Endothelial cell of umbilical vein (primary cell): Measurements from ENCODE around the gene RAB40C. TPM values are rescaled to one million over a fixed set of nuclear protein-coding genes. Genes with fewer than 3 reads are reported as not detected.

Experiments
- BruUV-seq: library from RNA; stranded (reverse); fragments of 400-500 nt; replicated peaks from 2 replicates; lab custom pipeline; 2021; lab: Mats Ljungman, UMichigan
- CTCF ChIA-PET: fragments of 300-600, 350-600 bp; sonication (Branson Sonifier 250); formaldehyde crosslinking; loops from one replicate; lab custom pipeline; 2021; ENCODE audit warnings: antibody characterized with exemption, inconsistent platforms; lab: Charles Lee
- POLR2A ChIA-PET: fragments of 300-600, 350-600 bp; sonication (Branson Sonifier 250); formaldehyde crosslinking; loops from one replicate; lab custom pipeline; 2021; ENCODE audit warnings: antibody characterized with exemption, inconsistent platforms; lab: Charles Lee
- DNase-seq: peaks from one replicate; pipeline ENCODE4 v3.0.0-alpha.2; 2011; ENCODE audit warnings: low read depth, low spot score
- FAIRE-seq: peaks from 2 replicates; lab custom pipeline; 2011; peaks lifted over from hg19 to GRCh38; lab: Jason Lieb, UNC
- H2AFZ ChIP-seq: 2 replicates; pipeline ENCODE4 v1.6.0; 2012; ENCODE audit warnings: low read depth, low read length, control low read depth, inconsistent platforms
- H3K27ac ChIP-seq: 2 replicates; pipeline ENCODE4 v1.5.1; 2011; ENCODE audit warnings: low read depth, mild to moderate bottlenecking, control low read depth, low read length, moderate library complexity; ENCODE audit not compliant: insufficient read depth
- H3K27me3 ChIP-seq, 2 experiments: 2 replicates each; pipeline versions ENCODE4 v1.6.0 to v1.6.1; 2011; ENCODE audit warnings: low read length in 2 of 2, mixed read lengths in 1 of 2; ENCODE audit not compliant: control insufficient read depth in 2 of 2, insufficient read depth in 2 of 2
- H3K36me3 ChIP-seq, 2 experiments: 2 replicates in 1 of 2; 3 replicates in 1 of 2; pipeline ENCODE4 v1.5.1; 2011; ENCODE audit warnings: low read length in 2 of 2, mild to moderate bottlenecking in 1 of 2, moderate library complexity in 1 of 2; ENCODE audit not compliant: control insufficient read depth in 2 of 2, insufficient read depth in 2 of 2; ENCODE audit errors: extremely low read depth in 1 of 2
- H3K4me1 ChIP-seq: 3 replicates; pipeline ENCODE4 v1.5.1; 2011; ENCODE audit warnings: mild to moderate bottlenecking, low read length; ENCODE audit not compliant: control insufficient read depth, insufficient read depth; ENCODE audit errors: extremely low read depth
- H3K4me2 ChIP-seq: 2 replicates; pipeline ENCODE4 v1.6.1; 2011; ENCODE audit warnings: low read length, control low read depth, mixed read lengths; ENCODE audit not compliant: insufficient read depth
- H3K4me3 ChIP-seq, 3 experiments: fragments of 200-600 bp in 1 of 3; sonication (generic), shearing (Covaris generic) in 1 of 3; replicated peaks in 1 of 3; 2 replicates each; pipeline ENCODE4 v1.5.1; 2011 to 2016; ENCODE audit warnings: control low read depth in 3 of 3, low read length in 3 of 3, mild to moderate bottlenecking in 2 of 3, inconsistent platforms in 1 of 3, low read depth in 1 of 3, moderate library complexity in 1 of 3; ENCODE audit not compliant: insufficient read depth in 1 of 3
- H3K79me2 ChIP-seq: 2 replicates; pipeline ENCODE4 v1.6.0; 2012; ENCODE audit warnings: low read length, inconsistent platforms; ENCODE audit not compliant: control insufficient read depth, insufficient read depth
- H3K9ac ChIP-seq: replicated peaks from 2 replicates; pipeline ENCODE3; 2011; ENCODE audit warnings: low read length, control low read depth; ENCODE audit not compliant: insufficient read depth; ENCODE audit errors: extremely low read depth
- H3K9me1 ChIP-seq: replicated peaks from 3 replicates; pipeline ENCODE4 v1.6.0; 2011; ENCODE audit warnings: mild to moderate bottlenecking, low read length; ENCODE audit not compliant: control insufficient read depth, insufficient read depth; ENCODE audit errors: extremely low read depth
- H3K9me3 ChIP-seq: replicated peaks from 2 replicates; pipeline ENCODE4 v1.5.1; 2012; ENCODE audit warnings: low read length, inconsistent platforms; ENCODE audit not compliant: control insufficient read depth, insufficient read depth
- H4K20me1 ChIP-seq: replicated peaks from 2 replicates; pipeline ENCODE3; 2011; ENCODE audit warnings: mild to moderate bottlenecking, low read length; ENCODE audit not compliant: control insufficient read depth, insufficient read depth; ENCODE audit errors: extremely low read depth
- CTCF ChIP-seq, 2 donors: IDR thresholded peaks; 1 replicate in 1 of 2; 2 replicates in 1 of 2; pipeline ENCODE4 v1.5.1; 2011; ENCODE audit warnings: low read length in 2 of 2, mild to moderate bottlenecking in 2 of 2, moderate library complexity in 2 of 2, control low read depth in 1 of 2, inconsistent platforms in 1 of 2, low read depth in 1 of 2; ENCODE audit not compliant: insufficient read depth in 1 of 2; ENCODE audit errors: extremely low read depth in 1 of 2
- FOS ChIP-seq: IDR thresholded peaks from 2 replicates; pipeline ENCODE4 v1.6.1; 2011; ENCODE audit warnings: mild to moderate bottlenecking, low read length, moderate library complexity, borderline replicate concordance; ENCODE audit not compliant: insufficient read depth
- GATA2 ChIP-seq: IDR thresholded peaks from 2 replicates; pipeline ENCODE4 v1.7.0; 2011; ENCODE audit warnings: low read depth, mild to moderate bottlenecking, moderate library complexity, mixed read lengths, low read length; ENCODE audit not compliant: insufficient read length, insufficient read depth
- MAX ChIP-seq: IDR thresholded peaks from 2 replicates; pipeline ENCODE4 v1.6.1; 2011; ENCODE audit not compliant: insufficient read depth, insufficient read length
- MYC ChIP-seq: IDR thresholded peaks from one replicate; pipeline ENCODE4 v1.6.1; 2011; ENCODE audit warnings: mild to moderate bottlenecking, low read depth, low read length
- dilution Hi-C: fragments of 300-500 bp; cut with MboI; formaldehyde crosslinking; loops from one replicate; pipeline ENCODE4 v1.15.0; 2019; ENCODE audit warnings: low sequenced_read_pairs; ENCODE audit not compliant: extremely low pct_ligation_motif_present
- intact Hi-C: fragments of 100-400 bp; cut with micrococcal nuclease; formaldehyde crosslinking; loops from one replicate; pipeline ENCODE4 v1.10.0; 2022
- polyA plus RNA-seq, 4 experiments: library from polyadenylated mRNA; depleted of rRNA in 3 of 4; stranded (reverse) in 3 of 4; unstranded in 1 of 4; fragments of >200 nt; gene quantifications; 2 replicates each; pipeline versions ENCODE4 v1.2.1 to v1.2.3, GENCODE V29; 2011 to 2012; ENCODE audit warnings: missing spikeins in 1 of 4
- total RNA-seq: library from RNA; stranded (reverse); gene quantifications from 2 replicates; pipeline ENCODE4 v1.2.3, GENCODE V29; 2021

RAB40C gene
- total and polyA plus RNA-seq, 2 donors (not counting 3 experiments of a cell fraction or from before 2014, with no cell fraction given): 12.4 to 18.8 TPM

GRCh38 chr16:540645-541340 is 49.1 kb upstream of the RAB40C start:
- Histone ChIP-seq H3K36me3 (no peaks in the 10 kb centered on the region), H3K79me2 (peaks cover 81% of the 10 kb centered on the region), H2AFZ (no peak overlapping the region), H3K9ac (no peak overlapping the region), H3K9me1 (no peaks in the 10 kb centered on the region), H3K27me3 (no peaks in the 10 kb centered on the region), H3K9me3 (no peaks in the 10 kb centered on the region), H3K4me3 (no peak overlapping the region), H3K4me2 (no peak overlapping the region), H3K4me1 (no peaks in the 10 kb centered on the region), H4K20me1 (no peaks in the 10 kb centered on the region), H3K27ac (no peak overlapping the region)
- dilution Hi-C loops (no loop called here), intact Hi-C loops (no loop called here)
- FAIRE-seq: no peak
- no peak for TF ChIP-seq FOS
- DNase-seq: no peak
- BruUV-seq: no TSS peak
- POLR2A ChIA-PET: no interaction called here
- CTCF ChIA-PET: no interaction called here

GRCh38 chr16:543301-544164 is 46.3 kb upstream of the RAB40C start:
- Histone ChIP-seq H3K36me3 (peaks cover 0 to 3% of the 10 kb centered on the region in 2 experiments), H3K9me3 (no peaks in the 10 kb centered on the region), H3K9ac (no peak overlapping the region), H3K27ac (no peak overlapping the region), H3K9me1 (no peaks in the 10 kb centered on the region), H3K79me2 (peaks cover 62% of the 10 kb centered on the region), H4K20me1 (no peaks in the 10 kb centered on the region), H2AFZ (no peak overlapping the region), H3K4me2 (no peak overlapping the region), H3K27me3 (no peaks in the 10 kb centered on the region), H3K4me3 (no peak overlapping the region), H3K4me1 (no peaks in the 10 kb centered on the region)
- dilution Hi-C loops (no loop called here), intact Hi-C loops (no loop called here)
- DNase-seq (no peak), FAIRE-seq (no peak)
- no peak for TF ChIP-seq CTCF (IDR thresholded peaks at IDR 0.05; ENCODE audit: extremely low read depth in 1 of 2, insufficient read depth in 1 of 2, low read depth in 1 of 2, low read length in 2 of 2)
- no peak for TF ChIP-seq MAX
- no peak for TF ChIP-seq FOS
- no peak for TF ChIP-seq GATA2
- TF ChIP-seq MYC: no peak
- BruUV-seq: no TSS peak
- ChIA-PET CTCF (interaction anchor here (1.1 to 2.1 kb wide), 3 partner anchors 11 to 25 kb away, joined by 3 to 5 read pairs (median 3); no protein-coding TSS in a partner anchor), POLR2A (no interaction called here)
